Large intestine (tissue), 3 donors: Measurements from ENCODE around the gene MEGF9. TPM values are rescaled to one million over a fixed set of nuclear protein-coding genes. Genes with fewer than 3 reads are reported as not detected.
A peak's percentile ranks its signal among the peaks of the same experiment; 100 is the strongest.
"Not testable (repeated sequence)": the region's sequence is repeated elsewhere in the genome, so short reads cannot be mapped to it uniquely, and the experiment has no call there.

Experiments
- DNase-seq, 2 donors: peaks; one replicate each; pipeline versions ENCODE4 v3.0.0 to v3.0.0-alpha.2; 2013
- H3K27ac ChIP-seq: one replicate; pipeline ENCODE4 v1.5.1; 2013; ENCODE audit warnings: low read length
- H3K27me3 ChIP-seq: 2 replicates; pipeline ENCODE4 v1.6.1; 2013; ENCODE audit warnings: low read length; ENCODE audit not compliant: control insufficient read depth, insufficient read depth
- H3K36me3 ChIP-seq: 2 replicates; pipeline ENCODE4 v1.6.1; 2013; ENCODE audit warnings: low read length; ENCODE audit not compliant: control insufficient read depth, insufficient read depth
- H3K4me1 ChIP-seq: one replicate; pipeline ENCODE4 v1.6.1; 2013; ENCODE audit warnings: low read length; ENCODE audit not compliant: control insufficient read depth, insufficient read depth
- H3K4me3 ChIP-seq: one replicate; pipeline ENCODE4 v1.5.1; 2013; ENCODE audit warnings: low read length
- H3K9me3 ChIP-seq: one replicate; pipeline ENCODE4 v1.6.1; 2013; ENCODE audit warnings: mild to moderate bottlenecking, low read depth, low read length, moderate library complexity; ENCODE audit not compliant: control insufficient read depth
- WGBS: methylation state at CpG from one replicate; pipeline ENCODE4 v1.1.5; 2013; ENCODE audit warnings: low lambda C conversion rate; ENCODE audit not compliant: insufficient coverage; 5-methylcytosine and 5-hydroxymethylcytosine counted together
- polyA plus RNA-seq: library from polyadenylated mRNA; unstranded; fragments of 120-200 nt; gene quantifications from one replicate; pipeline ENCODE4 v1.2.1, GENCODE V29; 2013

MEGF9 gene
- polyA plus RNA-seq, 1 donor, result 17.6 TPM

- no peaks in the 10 kb centered on the region for H3K36me3 ChIP-seq
- peaks cover 7% of the 10 kb centered on the region for H3K9me3 ChIP-seq
- H3K4me3 ChIP-seq, result no peak overlapping the region
- no peak overlapping the region for H3K27ac ChIP-seq
- H3K4me1 ChIP-seq, result no peaks in the 10 kb centered on the region
- no peaks in the 10 kb centered on the region for H3K27me3 ChIP-seq
- DNase-seq, result no peak
- WGBS, result no CpG with 5 or more reads among the region's 5 CpGs
These were observed 36.2 kb upstream of the MEGF9 start for GRCh38 chr9:120750421-120750820.

DNA sequence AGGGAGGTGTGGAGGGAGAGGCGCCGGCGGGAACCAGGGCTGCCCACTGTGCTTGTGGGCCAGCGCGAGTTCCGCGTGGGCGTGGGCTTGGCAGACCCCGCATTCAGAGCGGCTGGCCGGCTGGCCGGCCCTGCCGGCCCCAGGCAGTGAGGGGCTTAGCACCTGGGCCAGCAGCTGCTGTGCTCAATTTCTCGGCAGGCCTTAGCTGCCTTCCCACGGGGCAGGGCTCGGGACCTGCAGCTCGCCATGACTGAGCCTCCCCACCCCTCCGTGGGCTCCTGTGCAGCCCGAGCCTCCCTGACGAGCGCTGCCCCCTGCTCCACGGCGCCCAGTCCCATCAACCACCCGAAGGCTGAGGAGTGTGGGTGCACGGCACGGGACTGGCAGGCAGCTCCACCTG lies 32.1 kb upstream of the MEGF9 start:
- not testable (repeated sequence) for H3K27me3 ChIP-seq, H3K4me1 ChIP-seq, H3K4me3 ChIP-seq, DNase-seq, H3K9me3 ChIP-seq, H3K36me3 ChIP-seq, H3K27ac ChIP-seq
- WGBS, result no CpG with 5 or more reads among the region's 26 CpGs

- Histone ChIP-seq H3K36me3 (no peaks in the 10 kb centered on the region), H3K4me1 (no peaks in the 10 kb centered on the region), H3K27me3 (no peaks in the 10 kb centered on the region), H3K27ac (no peak overlapping the region), H3K4me3 (no peak overlapping the region), H3K9me3 (peaks cover 7% of the 10 kb centered on the region)
- DNase-seq, result no peak
- 100% methylated on average over 2 of the region's 6 CpGs for WGBS
These were observed 31.0 kb upstream of the MEGF9 start for GRCh38 chr9:120745278-120745677.

- no peak overlapping the region for H3K27ac ChIP-seq
- no peaks in the 10 kb centered on the region for H3K36me3 ChIP-seq
- H3K4me1 ChIP-seq, result no peaks in the 10 kb centered on the region
- no peak overlapping the region for H3K4me3 ChIP-seq
- peak; percentile 56 to 69 for DNase-seq
- H3K9me3 ChIP-seq, result peaks cover 7% of the 10 kb centered on the region
- H3K27me3 ChIP-seq, result no peaks in the 10 kb centered on the region
- WGBS, result 40% methylated on average over 1 of the region's 6 CpGs
These were observed 28.7 kb upstream of the MEGF9 start for GRCh38 chr9:120742951-120743416.

DNA sequence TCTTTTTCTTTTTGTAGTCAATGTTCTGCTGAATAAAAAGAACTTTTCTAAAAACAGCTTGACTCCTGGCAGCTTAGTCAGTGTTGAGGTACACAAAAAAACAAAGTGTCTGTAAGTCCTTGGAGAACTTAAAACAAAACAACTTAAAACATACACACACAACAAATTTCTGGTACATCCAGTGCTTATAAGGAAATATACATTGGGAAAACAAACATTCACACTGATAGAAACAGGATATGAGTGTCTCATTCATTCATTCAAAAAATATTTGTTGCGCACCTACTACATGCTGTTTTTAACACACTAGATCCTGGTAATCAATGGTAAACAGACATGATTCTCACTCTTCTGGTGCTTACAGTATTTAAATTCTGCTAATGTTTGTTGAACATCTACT lies 27.4 kb upstream of the MEGF9 start:
- H3K4me1 ChIP-seq, result no peaks in the 10 kb centered on the region
- no peak overlapping the region for H3K27ac ChIP-seq
- H3K27me3 ChIP-seq, result no peaks in the 10 kb centered on the region
- WGBS, result no CpG with 5 or more reads among the region's 1 CpG
- no peak for DNase-seq
- no peaks in the 10 kb centered on the region for H3K36me3 ChIP-seq
- H3K4me3 ChIP-seq, result no peak overlapping the region
- peaks cover 7% of the 10 kb centered on the region for H3K9me3 ChIP-seq

GRCh38 chr9:120741191-120741590 lies 26.9 kb upstream of the MEGF9 start:
- no peak for DNase-seq
- Histone ChIP-seq H3K4me3 (no peak overlapping the region), H3K27ac (no peak overlapping the region), H3K9me3 (peaks cover 2% of the 10 kb centered on the region), H3K4me1 (peaks cover under 1% of the 10 kb centered on the region), H3K36me3 (no peaks in the 10 kb centered on the region), H3K27me3 (no peaks in the 10 kb centered on the region)
- WGBS, result 70% methylated on average over 1 of the region's 1 CpG

DNA sequence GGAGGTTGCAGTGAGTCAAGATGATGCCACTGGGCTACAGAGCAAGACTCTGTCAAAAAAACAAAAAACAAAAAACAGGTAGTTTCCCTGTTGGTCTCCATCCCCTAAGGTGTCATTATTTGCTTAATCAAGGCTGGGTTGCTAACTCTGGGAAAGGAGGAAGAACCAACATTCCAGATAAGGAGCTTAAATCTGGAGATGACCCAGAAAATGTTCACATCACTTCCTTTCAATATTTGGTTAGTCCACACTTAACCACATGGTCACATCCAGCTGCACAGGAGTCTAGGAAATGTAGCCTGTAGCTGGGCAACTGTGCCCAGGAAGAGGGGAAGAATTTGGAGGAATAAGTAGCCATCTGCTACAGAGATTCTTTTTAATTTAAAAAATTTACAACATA lies 25.9 kb upstream of the MEGF9 start:
- Histone ChIP-seq H3K36me3 (no peaks in the 10 kb centered on the region), H3K27me3 (no peaks in the 10 kb centered on the region), H3K27ac (no peak overlapping the region), H3K9me3 (no peaks in the 10 kb centered on the region), H3K4me1 (peaks cover 6% of the 10 kb centered on the region), H3K4me3 (no peak overlapping the region)
- DNase-seq, result no peak

DNA sequence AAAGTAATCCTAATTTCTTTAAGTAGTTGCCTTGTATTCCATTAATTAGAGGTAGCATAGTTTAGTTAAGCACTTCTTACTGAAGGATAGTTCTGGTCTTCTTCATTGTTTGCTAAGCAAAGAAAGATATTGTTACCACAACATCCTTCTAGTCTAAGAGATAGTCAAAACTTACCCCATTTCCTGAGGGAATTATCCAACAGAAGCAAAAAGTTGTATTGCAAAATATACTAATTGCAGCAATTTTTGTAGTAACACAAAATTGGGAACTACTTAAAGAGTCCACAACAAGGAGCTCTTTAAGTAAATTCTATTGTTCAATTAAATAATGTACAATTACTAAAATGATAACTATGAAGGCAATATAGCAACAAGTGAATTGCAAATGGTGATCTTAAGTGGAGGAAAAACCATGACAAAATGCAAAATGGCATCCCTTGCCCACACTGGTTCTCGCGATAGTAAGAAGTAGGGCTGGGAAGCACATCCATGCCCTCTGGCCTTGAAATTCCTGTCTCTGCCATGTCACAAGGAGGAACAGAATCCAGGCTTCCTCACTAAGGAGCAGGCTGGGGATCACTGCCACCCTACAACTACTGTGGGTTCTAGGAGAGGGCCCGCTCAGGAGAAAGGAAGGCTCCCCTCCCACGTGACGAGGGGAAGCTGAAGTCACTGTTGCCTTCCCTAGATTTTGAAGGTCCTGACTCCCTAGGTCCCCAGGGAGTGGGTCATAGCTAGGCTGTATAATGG lies 23.3 kb upstream of the MEGF9 start:
- WGBS, result no CpG with 5 or more reads among the region's 5 CpGs
- Histone ChIP-seq H3K27me3 (no peaks in the 10 kb centered on the region), H3K4me3 (no peak overlapping the region), H3K36me3 (no peaks in the 10 kb centered on the region), H3K4me1 (peaks cover 25% of the 10 kb centered on the region), H3K9me3 (no peaks in the 10 kb centered on the region), H3K27ac (no peak overlapping the region)
- DNase-seq, result no peak

DNA sequence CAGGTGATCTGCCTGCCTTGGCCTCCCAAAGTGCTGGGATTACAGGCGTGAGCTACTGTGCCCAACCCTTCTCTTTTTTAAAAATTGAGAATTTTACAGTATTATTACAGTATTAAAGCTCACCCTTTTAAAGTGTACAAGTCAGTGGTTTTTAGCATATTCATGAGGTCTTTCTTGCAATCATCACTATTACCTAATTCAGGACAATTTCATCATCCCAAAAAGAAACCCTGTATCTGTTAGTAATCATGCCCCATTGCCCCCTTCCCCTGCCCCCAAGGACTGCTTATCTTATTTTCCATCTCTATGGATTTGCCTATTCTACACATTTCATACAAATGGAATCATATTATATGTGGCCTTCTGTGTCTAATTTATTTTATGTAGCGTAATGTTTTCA lies 22.6 kb upstream of the MEGF9 start:
- Histone ChIP-seq H3K4me1 (peaks cover 29% of the 10 kb centered on the region), H3K27ac (no peak overlapping the region), H3K36me3 (no peaks in the 10 kb centered on the region), H3K27me3 (no peaks in the 10 kb centered on the region), H3K9me3 (no peaks in the 10 kb centered on the region), H3K4me3 (no peak overlapping the region)
- WGBS, result no CpG with 5 or more reads among the region's 2 CpGs
- no peak for DNase-seq

DNA sequence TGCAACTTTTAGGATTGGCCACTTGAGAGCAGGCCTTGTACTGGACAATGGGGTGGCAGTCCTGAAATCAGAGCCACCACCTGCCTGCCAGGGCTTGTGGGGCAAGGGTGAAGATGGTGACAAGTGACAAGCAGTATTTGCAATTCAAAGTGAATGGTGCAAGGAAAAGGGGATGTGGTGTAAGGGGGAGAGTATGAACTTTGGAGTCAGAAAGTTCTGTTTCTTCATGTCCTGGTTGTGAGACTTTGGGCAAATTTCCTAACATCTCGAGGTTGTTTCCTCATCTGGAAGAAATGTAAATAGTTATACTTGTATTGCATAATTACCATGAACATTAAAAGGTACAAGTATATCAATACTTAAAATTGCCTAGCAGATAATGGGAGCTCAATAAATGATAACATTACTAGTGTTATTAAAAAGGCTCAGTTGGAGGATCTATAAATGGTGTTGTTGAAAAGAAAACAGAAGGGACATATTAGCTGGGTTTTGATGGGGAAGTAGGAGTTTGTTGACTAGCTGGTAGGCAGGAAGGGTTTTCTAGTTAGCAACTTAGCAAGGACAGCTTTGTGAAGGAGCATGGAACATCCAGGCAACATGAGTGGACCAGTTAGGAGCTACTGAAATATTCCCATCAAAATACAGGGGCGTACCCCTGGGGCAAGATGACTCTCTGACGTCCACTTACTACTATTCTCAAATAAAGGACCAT lies 21.3 kb upstream of the MEGF9 start:
- Histone ChIP-seq H3K36me3 (no peaks in the 10 kb centered on the region), H3K27me3 (no peaks in the 10 kb centered on the region), H3K9me3 (no peaks in the 10 kb centered on the region), H3K4me1 (peaks cover 42% of the 10 kb centered on the region), H3K27ac (peak overlapping the region; percentile 91), H3K4me3 (no peak overlapping the region)
- DNase-seq, result peak; percentile 77 to 92
- 0% methylated on average over 1 of the region's 3 CpGs for WGBS
